ENCODE results near the gene PNN.
"Not testable (repeated sequence)": the region's sequence is repeated elsewhere in the genome, so short reads cannot be mapped to it uniquely, and the experiment has no call there.

PNN gene

GRCh38 chr14:39157491-39157890 lies 17.6 kb upstream of the PNN start:
- Histone ChIP-seq H3K14ac (ENCODE audit: low read length) (no peak overlapping the region), H3K4me1 (ENCODE audit: control insufficient read depth in 1 of 2, insufficient read depth in 2 of 2, low read length in 2 of 2) (no peaks in the 10 kb centered on the region), H3K4me3 (ENCODE audit: low read depth, low read length) (no peak overlapping the region), H2BK5ac (ENCODE audit: low read depth, low read length, poor library complexity) (no peak overlapping the region), H4K91ac (ENCODE audit: low read depth, low read length) (no peak overlapping the region), H3K23ac (ENCODE audit: low read length) (no peak overlapping the region), H4K12ac (ENCODE audit: low read depth, low read length) (no peak overlapping the region), H3K36me3 (ENCODE audit: control insufficient read depth in 1 of 2, insufficient read depth in 2 of 2, low read length in 2 of 2) (peaks cover 23 to 28% of the 10 kb centered on the region in 2 experiments), H3K9me3 (ENCODE audit: insufficient read depth, low read depth, low read length) (no peaks in the 10 kb centered on the region), H3K9ac (ENCODE audit: low read length) (peak overlapping the region; percentile 4), H3K18ac (ENCODE audit: low read length) (no peak overlapping the region), H3K79me1 (ENCODE audit: low read length) (no peaks in the 10 kb centered on the region), H3K4ac (ENCODE audit: low read depth, low read length) (no peak overlapping the region), H2AFZ (ENCODE audit: insufficient read depth, low read length, poor library complexity) (no peak overlapping the region), H2BK120ac (ENCODE audit: insufficient read depth, low read length, poor library complexity) (no peak overlapping the region), H3K4me2 (ENCODE audit: low read length) (no peak overlapping the region), H2BK12ac (ENCODE audit: low read length) (no peak overlapping the region), H3K27me3 (ENCODE audit: insufficient read depth, low read length) (no peaks in the 10 kb centered on the region), H3K27ac (ENCODE audit: low read depth, low read length) (no peak overlapping the region), H4K8ac (ENCODE audit: low read depth, low read length) (no peak overlapping the region), H3K79me2 (ENCODE audit: control insufficient read depth, insufficient read depth, low read length, poor library complexity) (no peaks in the 10 kb centered on the region), H2AK5ac (ENCODE audit: low read length) (no peak overlapping the region)
- no CpG with 5 or more reads among the region's 6 CpGs for WGBS (ENCODE audit: extremely low coverage, insufficient coverage, insufficient read length)
- DNase-seq: no peak

GRCh38 chr14:39158222-39158858 lies 16.7 kb upstream of the PNN start:
- H3K27ac ChIP-seq (ENCODE audit: low read depth, low read length): no peak overlapping the region
- H3K4me3 ChIP-seq (ENCODE audit: low read depth, low read length): no peak overlapping the region
- H3K14ac ChIP-seq (ENCODE audit: low read length): no peak overlapping the region
- no peak overlapping the region for H2AFZ ChIP-seq (ENCODE audit: insufficient read depth, low read length, poor library complexity)
- H3K36me3 ChIP-seq (ENCODE audit: control insufficient read depth in 1 of 2, insufficient read depth in 2 of 2, low read length in 2 of 2): peaks cover 27% of the 10 kb centered on the region in 2 experiments
- H2BK120ac ChIP-seq (ENCODE audit: insufficient read depth, low read length, poor library complexity): no peak overlapping the region
- DNase-seq: no peak
- H3K23ac ChIP-seq (ENCODE audit: low read length): no peak overlapping the region
- H3K4me2 ChIP-seq (ENCODE audit: low read length): no peak overlapping the region
- H3K9ac ChIP-seq (ENCODE audit: low read length): no peak overlapping the region
- no peak overlapping the region for H4K12ac ChIP-seq (ENCODE audit: low read depth, low read length)
- no peaks in the 10 kb centered on the region for H3K4me1 ChIP-seq (ENCODE audit: control insufficient read depth in 1 of 2, insufficient read depth in 2 of 2, low read length in 2 of 2)
- H2BK5ac ChIP-seq (ENCODE audit: low read depth, low read length, poor library complexity): no peak overlapping the region
- H4K8ac ChIP-seq (ENCODE audit: low read depth, low read length): no peak overlapping the region
- no peak overlapping the region for H4K91ac ChIP-seq (ENCODE audit: low read depth, low read length)
- H3K4ac ChIP-seq (ENCODE audit: low read depth, low read length): no peak overlapping the region
- H2AK5ac ChIP-seq (ENCODE audit: low read length): no peak overlapping the region
- H2BK12ac ChIP-seq (ENCODE audit: low read length): no peak overlapping the region
- no peaks in the 10 kb centered on the region for H3K79me1 ChIP-seq (ENCODE audit: low read length)
- H3K9me3 ChIP-seq (ENCODE audit: insufficient read depth, low read depth, low read length): no peaks in the 10 kb centered on the region
- H3K18ac ChIP-seq (ENCODE audit: low read length): no peak overlapping the region
- no peaks in the 10 kb centered on the region for H3K27me3 ChIP-seq (ENCODE audit: insufficient read depth, low read length)
- no peaks in the 10 kb centered on the region for H3K79me2 ChIP-seq (ENCODE audit: control insufficient read depth, insufficient read depth, low read length, poor library complexity)
- WGBS (ENCODE audit: extremely low coverage, insufficient coverage, insufficient read length): no CpG with 5 or more reads among the region's 6 CpGs

GRCh38 chr14:39160494-39160893 lies 14.6 kb upstream of the PNN start:
- H3K4me1 ChIP-seq (ENCODE audit: control insufficient read depth in 1 of 2, insufficient read depth in 2 of 2, low read length in 2 of 2): no peaks in the 10 kb centered on the region
- no peak overlapping the region for H3K23ac ChIP-seq (ENCODE audit: low read length)
- H3K4me3 ChIP-seq (ENCODE audit: low read depth, low read length): no peak overlapping the region
- H4K12ac ChIP-seq (ENCODE audit: low read depth, low read length): no peak overlapping the region
- DNase-seq: no peak
- no peak overlapping the region for H2BK12ac ChIP-seq (ENCODE audit: low read length)
- H3K4me2 ChIP-seq (ENCODE audit: low read length): no peak overlapping the region
- no peak overlapping the region for H3K18ac ChIP-seq (ENCODE audit: low read length)
- H3K9ac ChIP-seq (ENCODE audit: low read length): no peak overlapping the region
- H3K79me2 ChIP-seq (ENCODE audit: control insufficient read depth, insufficient read depth, low read length, poor library complexity): no peaks in the 10 kb centered on the region
- no peak overlapping the region for H3K4ac ChIP-seq (ENCODE audit: low read depth, low read length)
- no peak overlapping the region for H3K14ac ChIP-seq (ENCODE audit: low read length)
- no peak overlapping the region for H2BK5ac ChIP-seq (ENCODE audit: low read depth, low read length, poor library complexity)
- no peaks in the 10 kb centered on the region for H3K27me3 ChIP-seq (ENCODE audit: insufficient read depth, low read length)
- no peak overlapping the region for H2BK120ac ChIP-seq (ENCODE audit: insufficient read depth, low read length, poor library complexity)
- no peaks in the 10 kb centered on the region for H3K79me1 ChIP-seq (ENCODE audit: low read length)
- H2AK5ac ChIP-seq (ENCODE audit: low read length): no peak overlapping the region
- no peak overlapping the region for H4K8ac ChIP-seq (ENCODE audit: low read depth, low read length)
- no CpG with 5 or more reads among the region's 1 CpG for WGBS (ENCODE audit: extremely low coverage, insufficient coverage, insufficient read length)
- H3K9me3 ChIP-seq (ENCODE audit: insufficient read depth, low read depth, low read length): no peaks in the 10 kb centered on the region
- H3K36me3 ChIP-seq (ENCODE audit: control insufficient read depth in 1 of 2, insufficient read depth in 2 of 2, low read length in 2 of 2): peaks cover 24% of the 10 kb centered on the region in 2 experiments
- H4K91ac ChIP-seq (ENCODE audit: low read depth, low read length): no peak overlapping the region
- no peak overlapping the region for H3K27ac ChIP-seq (ENCODE audit: low read depth, low read length)
- no peak overlapping the region for H2AFZ ChIP-seq (ENCODE audit: insufficient read depth, low read length, poor library complexity)

GRCh38 chr14:39167797-39168320 lies 7.2 kb upstream of the PNN start:
- H2BK5ac ChIP-seq (ENCODE audit: low read depth, low read length, poor library complexity); H2BK12ac ChIP-seq (ENCODE audit: low read length); H3K14ac ChIP-seq (ENCODE audit: low read length); H3K79me1 ChIP-seq (ENCODE audit: low read length); H3K27ac ChIP-seq (ENCODE audit: low read depth, low read length); H3K23ac ChIP-seq (ENCODE audit: low read length); H4K12ac ChIP-seq (ENCODE audit: low read depth, low read length); H4K91ac ChIP-seq (ENCODE audit: low read depth, low read length); H3K4me3 ChIP-seq (ENCODE audit: low read depth, low read length); H3K9me3 ChIP-seq (ENCODE audit: insufficient read depth, low read depth, low read length); H3K4me2 ChIP-seq (ENCODE audit: low read length); H2AK5ac ChIP-seq (ENCODE audit: low read length); H3K4ac ChIP-seq (ENCODE audit: low read depth, low read length); H4K8ac ChIP-seq (ENCODE audit: low read depth, low read length); H3K4me1 ChIP-seq (ENCODE audit: control insufficient read depth in 1 of 2, insufficient read depth in 2 of 2, low read length in 2 of 2); DNase-seq; H3K27me3 ChIP-seq (ENCODE audit: insufficient read depth, low read length); H3K9ac ChIP-seq (ENCODE audit: low read length); H3K18ac ChIP-seq (ENCODE audit: low read length); H3K36me3 ChIP-seq (ENCODE audit: control insufficient read depth in 1 of 2, insufficient read depth in 2 of 2, low read length in 2 of 2); H2AFZ ChIP-seq (ENCODE audit: insufficient read depth, low read length, poor library complexity); H3K79me2 ChIP-seq (ENCODE audit: control insufficient read depth, insufficient read depth, low read length, poor library complexity); H2BK120ac ChIP-seq (ENCODE audit: insufficient read depth, low read length, poor library complexity): not testable (repeated sequence)
- WGBS (ENCODE audit: extremely low coverage, insufficient coverage, insufficient read length): no CpG with 5 or more reads among the region's 10 CpGs

All from trophoblast cell (in vitro differentiated cells and primary cell).